Bronchial epithelial cell (primary cell): Measurements from ENCODE around the gene OPN1SW. TPM values are rescaled to one million over a fixed set of nuclear protein-coding genes. Genes with fewer than 3 reads are reported as not detected.

Experiments used
- DNase-seq: peaks from one replicate; pipeline ENCODE4 v3.0.0-alpha.2; 2010; ENCODE audit warnings: low read depth
- FAIRE-seq: peaks from 2 replicates; lab custom pipeline; 2011; peaks lifted over from hg19 to GRCh38; lab: Jason Lieb, UNC
- H3K27me3 ChIP-seq: 2 replicates; pipeline ENCODE4 v1.5.1; 2011; ENCODE audit warnings: low read length; ENCODE audit not compliant: control insufficient read depth, insufficient read depth
- H3K36me3 ChIP-seq: 2 replicates; pipeline ENCODE4 v1.5.1; 2011; ENCODE audit warnings: low read length; ENCODE audit not compliant: control insufficient read depth, insufficient read depth
- H3K4me3 ChIP-seq: 2 replicates; pipeline ENCODE4 v1.5.1; 2011; ENCODE audit warnings: mild to moderate bottlenecking, low read depth, low read length, control low read depth
- CTCF ChIP-seq: IDR thresholded peaks from 2 replicates; pipeline ENCODE4 v1.5.1; 2011; ENCODE audit warnings: mild to moderate bottlenecking, moderate library complexity, low read length, control low read depth, inconsistent platforms; ENCODE audit not compliant: insufficient read depth, severe bottlenecking
- total RNA-seq: library from RNA; depleted of rRNA; stranded (reverse); fragments of >200 nt; gene quantifications from 2 replicates; pipeline ENCODE4 v1.2.1, GENCODE V29; 2014

The OPN1SW gene
- total RNA-seq, 1 donor from 2014 or later: not detected

- peaks cover 2% of the 10 kb centered on the region for H3K27me3 ChIP-seq
- TF ChIP-seq CTCF: no peak
- no peaks in the 10 kb centered on the region for H3K36me3 ChIP-seq
- H3K4me3 ChIP-seq: no peak overlapping the region
- no peak for FAIRE-seq
- peak; percentile 78 for DNase-seq
Measured at GRCh38 chr7:128728598-128728997, 47.0 kb downstream of the OPN1SW start.

- no peak for TF ChIP-seq CTCF
Measured at GRCh38 chr7:128727239-128727638, 48.4 kb downstream of the OPN1SW start.

GRCh38 chr7:128726737-128727072, 48.9 kb downstream of the OPN1SW start:
- TF ChIP-seq CTCF: no peak
- Histone ChIP-seq H3K36me3 (no peaks in the 10 kb centered on the region), H3K27me3 (peaks cover 2% of the 10 kb centered on the region), H3K4me3 (no peak overlapping the region)
- no peak for DNase-seq
- peak; percentile 23 for FAIRE-seq

More at GRCh38 chr7:128727239-128727638, 48.4 kb downstream of the OPN1SW start:
- Histone ChIP-seq H3K36me3 (no peaks in the 10 kb centered on the region), H3K4me3 (no peak overlapping the region), H3K27me3 (peaks cover 2% of the 10 kb centered on the region)
- DNase-seq (peak; percentile 82), FAIRE-seq (no peak)

DNA sequence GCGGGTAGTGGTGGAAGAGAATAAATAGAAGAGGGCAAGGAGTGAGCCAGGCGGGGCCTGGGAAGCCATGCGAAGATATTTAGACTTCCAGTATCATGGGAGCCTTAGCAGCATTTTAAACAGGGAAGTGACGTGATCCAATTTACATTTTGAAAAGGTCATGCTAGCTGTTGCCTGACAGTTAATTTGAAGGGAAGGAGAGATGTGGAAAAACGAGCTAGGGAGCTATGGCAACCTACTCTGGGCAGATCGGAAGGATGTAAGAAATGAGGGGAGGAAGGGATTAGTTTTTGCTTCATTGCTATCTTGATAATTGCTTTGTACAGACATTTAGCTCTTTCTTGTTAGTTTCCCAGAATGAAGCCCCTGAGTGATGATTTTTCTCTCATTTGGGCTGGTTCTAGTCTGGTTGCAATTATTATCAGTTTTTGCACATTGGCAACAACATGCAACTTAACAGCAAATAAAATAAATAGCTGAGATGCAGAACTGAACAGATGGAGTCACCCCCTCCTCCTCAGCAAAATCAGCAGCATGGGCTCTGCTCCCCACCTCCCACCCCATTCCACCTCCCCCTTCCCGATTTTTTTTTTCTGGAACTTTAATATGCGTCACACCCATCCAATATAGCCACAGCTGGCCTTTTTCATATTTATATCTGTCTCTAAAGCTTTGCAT, 49.4 kb downstream of the OPN1SW start:
- H3K4me3 ChIP-seq: no peak overlapping the region
- H3K27me3 ChIP-seq: peaks cover 2% of the 10 kb centered on the region
- TF ChIP-seq CTCF: no peak
- no peaks in the 10 kb centered on the region for H3K36me3 ChIP-seq
- DNase-seq: no peak
- FAIRE-seq: no peak

- no peak for FAIRE-seq
- no peak for TF ChIP-seq CTCF
Measured at GRCh38 chr7:128725531-128725930, 50.1 kb downstream of the OPN1SW start.

DNA sequence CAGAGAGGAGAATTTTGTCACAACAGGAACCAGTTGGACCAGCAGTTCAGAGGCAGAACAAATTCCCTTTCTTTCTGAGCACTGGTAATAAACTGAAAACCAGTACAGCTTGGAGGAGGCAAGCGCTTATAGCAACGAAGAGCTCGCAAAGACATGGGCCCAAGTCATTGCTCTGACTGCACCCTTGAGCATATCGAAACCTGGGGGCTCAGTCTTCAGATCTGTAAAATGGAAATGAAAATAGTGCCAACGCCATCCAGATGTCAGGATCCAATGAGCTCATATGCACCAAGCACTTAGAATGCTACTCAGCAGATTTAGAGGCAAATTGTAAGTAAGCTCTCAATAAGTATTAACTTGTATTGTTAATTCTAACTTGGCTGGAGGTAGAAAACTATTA, 50.9 kb downstream of the OPN1SW start:
- no peaks in the 10 kb centered on the region for H3K36me3 ChIP-seq
- no peak for TF ChIP-seq CTCF
- no peak overlapping the region for H3K4me3 ChIP-seq
- DNase-seq: no peak
- FAIRE-seq: no peak
- no peaks in the 10 kb centered on the region for H3K27me3 ChIP-seq

More at GRCh38 chr7:128725531-128725930, 50.1 kb downstream of the OPN1SW start:
- Histone ChIP-seq H3K4me3 (no peak overlapping the region), H3K27me3 (no peaks in the 10 kb centered on the region), H3K36me3 (no peaks in the 10 kb centered on the region)
- DNase-seq: no peak
